GM19023 (cell line): Measurements from ENCODE around the gene RECK.

ENCODE experiments used
- ATAC-seq: cut with Tn5 transposase; IDR thresholded peaks from one replicate; pipeline ENCODE4 v1.9.1; 2021; ENCODE audit warnings: mild to moderate bottlenecking, moderate library complexity; ENCODE audit not compliant: unreplicated experiment

RECK gene

GRCh38 chr9:36025746-36026145, 11.0 kb upstream of the RECK start:
- no peak for ATAC-seq

GRCh38 chr9:36029202-36029601, 7.5 kb upstream of the RECK start:
- ATAC-seq: no peak

- ATAC-seq: no peak
Measured at GRCh38 chr9:36029765-36030528, 6.8 kb upstream of the RECK start.

- no peak for ATAC-seq
Measured at GRCh38 chr9:36030871-36031270, 5.8 kb upstream of the RECK start.

GRCh38 chr9:36031774-36032555, 4.7 kb upstream of the RECK start:
- no peak for ATAC-seq

- no peak for ATAC-seq
Measured at GRCh38 chr9:36033788-36034187, 2.9 kb upstream of the RECK start.

GRCh38 chr9:36034234-36034633, 2.5 kb upstream of the RECK start:
- ATAC-seq: no peak

GRCh38 chr9:36035006-36035405, 1.7 kb upstream of the RECK start:
- no peak for ATAC-seq

GRCh38 chr9:36036253-36036779, 397 bp upstream of the RECK start:
- ATAC-seq: no peak

GRCh38 chr9:36037549-36038122, 923 bp downstream of the RECK start:
- no peak for ATAC-seq

- no peak for ATAC-seq
Measured at GRCh38 chr9:36039121-36039520, 2.4 kb downstream of the RECK start.

- ATAC-seq: no peak
Measured at GRCh38 chr9:36039696-36040095, 3.0 kb downstream of the RECK start.

GRCh38 chr9:36040271-36040925, 3.7 kb downstream of the RECK start:
- no peak for ATAC-seq

GRCh38 chr9:36041506-36041905, 4.8 kb downstream of the RECK start:
- no peak for ATAC-seq

- no peak for ATAC-seq
Measured at GRCh38 chr9:36045610-36046009, 8.9 kb downstream of the RECK start.

- ATAC-seq: no peak
Measured at GRCh38 chr9:36046923-36047322, 10.2 kb downstream of the RECK start.

- ATAC-seq: no peak
Measured at GRCh38 chr9:36049408-36049807, 12.7 kb downstream of the RECK start.

- no peak for ATAC-seq
Measured at GRCh38 chr9:36050476-36050875, 13.8 kb downstream of the RECK start.

- ATAC-seq: no peak
Measured at GRCh38 chr9:36051317-36051716, 14.6 kb downstream of the RECK start.

GRCh38 chr9:36053971-36054370, 17.3 kb downstream of the RECK start:
- ATAC-seq: no peak

GRCh38 chr9:36056896-36057295, 20.2 kb downstream of the RECK start:
- ATAC-seq: no peak
